Thoracic aorta (tissue), 2 donors: ENCODE measurements around the gene MRPS2. TPM values are rescaled to one million over a fixed set of nuclear protein-coding genes. Genes with fewer than 3 reads are reported as not detected.
"Not testable (repeated sequence)": the region's sequence is repeated elsewhere in the genome, so short reads cannot be mapped to it uniquely, and the experiment has no call there.

Source experiments
- ATAC-seq: fragments of 150-250 bp; one replicate; pipeline ENCODE4 v1.8.0; 2017; ENCODE audit warnings: low read depth; ENCODE audit not compliant: insufficient number of reproducible peaks, low FRiP score
- DNase-seq: peaks from one replicate; pipeline ENCODE4 v3.0.0-alpha.2; 2020; ENCODE audit warnings: low spot score
- H3K27ac ChIP-seq, 2 donors: fragments of 200-600 bp; sonication (generic); 1 replicate in 1 of 2; 2 replicates in 1 of 2; pipeline ENCODE4 v1.5.1; 2016; ENCODE audit warnings: mild to moderate bottlenecking in 2 of 2, moderate library complexity in 2 of 2
- H3K27me3 ChIP-seq: fragments of 200-600 bp; sonication (generic); replicated peaks from 2 replicates; pipeline ENCODE4 v1.6.0; 2016; ENCODE audit warnings: mild to moderate bottlenecking; ENCODE audit not compliant: insufficient read depth
- H3K36me3 ChIP-seq: fragments of 200-600 bp; sonication (generic); one replicate; pipeline ENCODE4 v1.5.1; 2016
- H3K4me1 ChIP-seq, 2 donors: fragments of 200-600 bp; sonication (generic); 1 replicate in 1 of 2; 2 replicates in 1 of 2; pipeline versions ENCODE4 v1.5.1 to v1.6.0; 2016; ENCODE audit warnings: low read depth in 2 of 2, mild to moderate bottlenecking in 1 of 2; ENCODE audit not compliant: control insufficient read depth in 1 of 2
- H3K4me3 ChIP-seq: fragments of 200-600 bp; sonication (generic); 2 replicates; pipeline ENCODE4 v1.5.1; 2016; ENCODE audit warnings: mild to moderate bottlenecking
- H3K9me3 ChIP-seq: fragments of 200-600 bp; sonication (generic); 2 replicates; pipeline ENCODE4 v1.5.1; 2016
- CTCF ChIP-seq: fragments of 200-600 bp; sonication (generic); IDR thresholded peaks from one replicate; pipeline ENCODE4 v1.5.1; 2019; ENCODE audit warnings: antibody characterized with exemption
- total RNA-seq, 2 donors: library from RNA; depleted of rRNA; stranded (reverse); fragments of >200 nt; gene quantifications; one replicate each; pipeline versions ENCODE4 v1.1.0 to v1.2.3, GENCODE V29; 2016

The MRPS2 gene
- total RNA-seq, 2 donors from 2014 or later: 31.5 to 32.2 TPM

- TF ChIP-seq CTCF: no peak
- Histone ChIP-seq H3K4me1 (no peaks in the 10 kb centered on the region), H3K27ac (no peak overlapping the region), H3K4me3 (no peak overlapping the region), H3K27me3 (no peaks in the 10 kb centered on the region), H3K36me3 (peaks cover 17% of the 10 kb centered on the region), H3K9me3 (no peaks in the 10 kb centered on the region)
- ATAC-seq: no peak
- no peak for DNase-seq
Measured at GRCh38 chr9:135508211-135508820, 7.8 kb downstream of the MRPS2 start.

GRCh38 chr9:135509458-135509857, 9.0 kb downstream of the MRPS2 start:
- no peak for TF ChIP-seq CTCF
- DNase-seq: no peak
- H3K27me3 ChIP-seq: no peaks in the 10 kb centered on the region
- H3K36me3 ChIP-seq: peaks cover 5% of the 10 kb centered on the region
- H3K9me3 ChIP-seq: no peaks in the 10 kb centered on the region
- H3K4me1 ChIP-seq: no peaks in the 10 kb centered on the region
- no peak overlapping the region for H3K4me3 ChIP-seq
- H3K27ac ChIP-seq: no peak overlapping the region
- ATAC-seq: no peak

- no peak overlapping the region for H3K27ac ChIP-seq
- no peaks in the 10 kb centered on the region for H3K36me3 ChIP-seq
- no peak for DNase-seq
- no peak for ATAC-seq
- TF ChIP-seq CTCF: no peak
- no peaks in the 10 kb centered on the region for H3K27me3 ChIP-seq
- H3K4me1 ChIP-seq: no peaks in the 10 kb centered on the region
- H3K4me3 ChIP-seq: no peak overlapping the region
- H3K9me3 ChIP-seq: no peaks in the 10 kb centered on the region
Measured at GRCh38 chr9:135512241-135512603, 11.7 kb downstream of the MRPS2 start.

GRCh38 chr9:135512904-135513303, 12.4 kb downstream of the MRPS2 start:
- no peak for ATAC-seq
- H3K27ac ChIP-seq: no peak overlapping the region

GRCh38 chr9:135513351-135513846, 12.9 kb downstream of the MRPS2 start:
- TF ChIP-seq CTCF: no peak
- Histone ChIP-seq H3K9me3 (no peaks in the 10 kb centered on the region), H3K4me3 (no peak overlapping the region), H3K36me3 (no peaks in the 10 kb centered on the region), H3K4me1 (no peaks in the 10 kb centered on the region), H3K27ac (no peak overlapping the region), H3K27me3 (no peaks in the 10 kb centered on the region)
- ATAC-seq (no peak), DNase-seq (no peak)

More at GRCh38 chr9:135512904-135513303, 12.4 kb downstream of the MRPS2 start:
- Histone ChIP-seq H3K9me3 (no peaks in the 10 kb centered on the region), H3K4me3 (no peak overlapping the region), H3K4me1 (no peaks in the 10 kb centered on the region), H3K36me3 (no peaks in the 10 kb centered on the region), H3K27me3 (no peaks in the 10 kb centered on the region)
- DNase-seq: no peak
- TF ChIP-seq CTCF: no peak

GRCh38 chr9:135513906-135514305, 13.4 kb downstream of the MRPS2 start:
- DNase-seq, ATAC-seq, H3K36me3 ChIP-seq, H3K4me3 ChIP-seq, H3K9me3 ChIP-seq, H3K27me3 ChIP-seq, H3K4me1 ChIP-seq, H3K27ac ChIP-seq: not testable (repeated sequence)
